GM12892 (cell line): ENCODE data around the gene ZDHHC14.

ENCODE experiments used
- POLR2A ChIP-seq: IDR thresholded peaks from 2 replicates; pipeline ENCODE4 v1.6.1; 2011; ENCODE audit warnings: low read depth, low read length, control low read depth
- POLR2AphosphoS5 ChIP-seq: IDR thresholded peaks from 2 replicates; pipeline ENCODE4 v1.6.1; 2011; ENCODE audit warnings: low read depth, low read length, control low read depth

GRCh38 chr6:157514659-157515496 lies 133.9 kb downstream of the ZDHHC14 start:
- TF ChIP-seq POLR2A: no peak
- TF ChIP-seq POLR2AphosphoS5: no peak
